GM12801 (cell line): ENCODE results near the gene TADA3.

Experiments used
- CTCF ChIP-seq: IDR thresholded peaks from one replicate; pipeline ENCODE4 v1.5.1; 2011; ENCODE audit warnings: control low read depth; ENCODE audit not compliant: insufficient read length; ENCODE audit errors: extremely low read depth

The TADA3 gene

GRCh38 chr3:9831253-9831652, 39.0 kb upstream of the TADA3 start:
- no peak for TF ChIP-seq CTCF

GRCh38 chr3:9828801-9829755, 36.8 kb upstream of the TADA3 start:
- no peak for TF ChIP-seq CTCF

- TF ChIP-seq CTCF = no peak
Measured at GRCh38 chr3:9826815-9827573, 34.7 kb upstream of the TADA3 start.

- no peak for TF ChIP-seq CTCF
Measured at GRCh38 chr3:9825451-9826040, 33.3 kb upstream of the TADA3 start.

- TF ChIP-seq CTCF = no peak
Measured at GRCh38 chr3:9820946-9821345, 28.7 kb upstream of the TADA3 start.

- TF ChIP-seq CTCF = no peak
Measured at GRCh38 chr3:9820543-9820942, 28.3 kb upstream of the TADA3 start.
